T-helper 1 cell treated with Interleukin-12 subunit alpha and Interleukin-12 subunit beta and Interleukin-4 antibody, amounts not matched to agents 30 ng/mL and 1 ng/mL, for 36 hours (primary cell): Measurements from ENCODE around the gene BAIAP2. TPM values are rescaled to one million over a fixed set of nuclear protein-coding genes. Genes with fewer than 3 reads are reported as not detected.

ENCODE experiments used
- intact Hi-C: fragments of 100-400 bp; cut with micrococcal nuclease; formaldehyde crosslinking; loops from one replicate; pipeline ENCODE4 v1.15.1; 2024
- total RNA-seq: library from RNA; stranded (reverse); gene quantifications from 2 replicates; pipeline ENCODE4 v1.2.3, GENCODE V29; 2022

Gene BAIAP2
- total RNA-seq, 1 donor from 2014 or later: 7.2 TPM

GRCh38 chr17:81154961-81155360, 120.0 kb downstream of the BAIAP2 start:
- intact Hi-C loops: no loop called here

GRCh38 chr17:81156866-81157805, 122.2 kb downstream of the BAIAP2 start:
- intact Hi-C loops: no loop called here

- intact Hi-C loops: no loop called here
These were observed 123.1 kb downstream of the BAIAP2 start for GRCh38 chr17:81157848-81158687.

GRCh38 chr17:81158688-81159590, 124.0 kb downstream of the BAIAP2 start:
- intact Hi-C loops: no loop called here

- intact Hi-C loops: no loop called here
These were observed 124.8 kb downstream of the BAIAP2 start for GRCh38 chr17:81159611-81160265.

- intact Hi-C loops: no loop called here
These were observed 125.4 kb downstream of the BAIAP2 start for GRCh38 chr17:81160306-81160705.

- intact Hi-C loops: no loop called here
These were observed 125.9 kb downstream of the BAIAP2 start for GRCh38 chr17:81160747-81161453.

GRCh38 chr17:81161536-81161935, 126.6 kb downstream of the BAIAP2 start:
- intact Hi-C loops: no loop called here

- intact Hi-C loops: no loop called here
These were observed 127.0 kb downstream of the BAIAP2 start for GRCh38 chr17:81161972-81162371.

GRCh38 chr17:81162491-81162890, 127.5 kb downstream of the BAIAP2 start:
- intact Hi-C loops: no loop called here

- intact Hi-C loops: no loop called here
These were observed 128.2 kb downstream of the BAIAP2 start for GRCh38 chr17:81163051-81163695.

- intact Hi-C loops: no loop called here
These were observed 128.9 kb downstream of the BAIAP2 start for GRCh38 chr17:81163703-81164370.

GRCh38 chr17:81164371-81165245, 129.7 kb downstream of the BAIAP2 start:
- intact Hi-C loops: no loop called here

GRCh38 chr17:81165246-81166032, 130.5 kb downstream of the BAIAP2 start, which contains the start of gene PVALEF:
Gene PVALEF, plus strand, starts transcription at chr17:81165507. Its CDS starts 15,720 bp downstream, at chr17:81181227.
- intact Hi-C loops: no loop called here

- intact Hi-C loops: no loop called here
These were observed 131.1 kb downstream of the BAIAP2 start, which contains the start of gene AATK for GRCh38 chr17:81166033-81166492. Gene AATK, minus strand, starts transcription at chr17:81166221. Its CDS starts 229 bp downstream, at chr17:81165992.
